Right kidney (tissue), 1 donor: ENCODE measurements around the gene ZBTB7B.

ENCODE experiments used
- DNase-seq: peaks from one replicate; pipeline ENCODE4 v3.0.0-alpha.2; 2016

ZBTB7B gene

GRCh38 chr1:155017041-155017945, 14.7 kb downstream of the ZBTB7B start:
- DNase-seq: peak; percentile 95

- no peak for DNase-seq
Observed at GRCh38 chr1:155017946-155018316, 15.3 kb downstream of the ZBTB7B start.

GRCh38 chr1:155018617-155019348, 16.2 kb downstream of the ZBTB7B start:
- no peak for DNase-seq

- no peak for DNase-seq
Observed at GRCh38 chr1:155019377-155020245, 17.0 kb downstream of the ZBTB7B start.

- DNase-seq: no peak
Observed at GRCh38 chr1:155022136-155022926, 19.7 kb downstream of the ZBTB7B start.

GRCh38 chr1:155022927-155023236, 20.3 kb downstream of the ZBTB7B start:
- DNase-seq: no peak

GRCh38 chr1:155023627-155024026, 21.0 kb downstream of the ZBTB7B start:
- no peak for DNase-seq

GRCh38 chr1:155024315-155024714, 21.7 kb downstream of the ZBTB7B start:
- DNase-seq: no peak

GRCh38 chr1:155026154-155026553, 23.6 kb downstream of the ZBTB7B start:
- DNase-seq: no peak

- no peak for DNase-seq
Observed at GRCh38 chr1:155026588-155026987, 24.0 kb downstream of the ZBTB7B start.

- no peak for DNase-seq
Observed at GRCh38 chr1:155029513-155030242, 27.1 kb downstream of the ZBTB7B start.

- no peak for DNase-seq
Observed at GRCh38 chr1:155030243-155030795, 27.7 kb downstream of the ZBTB7B start.

- DNase-seq: no peak
Observed at GRCh38 chr1:155030899-155031298, 28.3 kb downstream of the ZBTB7B start.

- DNase-seq: no peak
Observed at GRCh38 chr1:155032886-155033285, 30.3 kb downstream of the ZBTB7B start.

- DNase-seq: no peak
Observed at GRCh38 chr1:155033524-155033923, 30.9 kb downstream of the ZBTB7B start, which contains the start of the genes DCST1 and DCST2. Gene DCST1 (plus strand): TSS chr1:155033824. CDS start chr1:155034037, 213 bp downstream. Gene DCST2 (minus strand): TSS chr1:155033781. CDS start chr1:155033701, 80 bp downstream.

GRCh38 chr1:155034318-155035208, 32.0 kb downstream of the ZBTB7B start:
- no peak for DNase-seq

- DNase-seq: no peak
Observed at GRCh38 chr1:155035936-155036335, 33.3 kb downstream of the ZBTB7B start.

GRCh38 chr1:155037043-155037442, 34.4 kb downstream of the ZBTB7B start:
- DNase-seq: no peak

GRCh38 chr1:155037851-155038441, 35.3 kb downstream of the ZBTB7B start:
- DNase-seq: no peak
